Measurements from ENCODE around the gene DDHD1. TPM values are rescaled to one million over a fixed set of nuclear protein-coding genes. Genes with fewer than 3 reads are reported as not detected.
A peak's percentile ranks its signal among the peaks of the same experiment; 100 is the strongest.
"Not testable (repeated sequence)": the region's sequence is repeated elsewhere in the genome, so short reads cannot be mapped to it uniquely, and the experiment has no call there.

DDHD1 gene
- total RNA-seq, result 6.5 TPM
- long read RNA-seq, full-length matches to known transcripts, result 22 of 34 reads
- long read RNA-seq, partial matches to known transcripts, result 2 of 34 reads
- long read RNA-seq, other reads (novel, unspliced or antisense), result 10 of 34 reads

DNA sequence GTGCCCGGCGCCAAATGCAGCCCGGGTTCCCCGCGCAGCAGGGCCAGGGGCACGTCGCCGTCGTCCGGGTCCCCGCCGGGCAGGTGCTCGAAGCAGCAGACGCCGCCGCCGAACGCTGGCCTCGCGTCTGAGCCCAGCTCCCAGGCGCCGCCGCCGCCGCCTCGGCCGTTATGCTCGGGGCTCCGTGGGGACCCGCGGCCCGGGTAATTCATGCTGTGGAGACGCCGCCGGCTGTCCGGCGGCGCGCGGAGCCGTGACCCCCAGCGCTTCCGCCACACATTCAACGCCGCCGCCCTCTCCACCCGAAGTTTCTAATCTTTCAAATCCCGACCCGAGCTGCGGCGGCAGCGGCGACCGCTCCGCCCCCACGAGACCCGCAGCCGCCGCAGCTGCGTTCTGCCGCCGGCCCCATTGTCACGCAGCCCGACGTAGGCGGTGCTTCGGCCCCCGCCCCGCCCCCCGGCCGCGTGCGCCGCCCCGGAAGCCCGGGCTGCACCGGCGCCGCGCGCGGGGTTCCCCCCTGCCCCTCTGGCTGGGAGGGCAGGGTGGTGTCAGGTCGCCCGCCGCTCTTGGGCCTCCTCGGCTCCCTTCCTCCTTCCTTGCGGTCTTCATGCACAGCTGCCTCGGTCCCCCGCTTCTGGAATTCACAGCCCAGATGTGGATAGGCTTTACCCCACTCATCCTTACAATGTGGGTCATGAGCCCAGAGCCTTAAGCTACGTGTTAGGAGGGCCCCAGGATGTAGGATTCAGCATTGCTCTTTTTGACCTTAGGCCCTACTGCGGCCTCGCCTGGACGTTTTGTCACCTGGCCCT lies at the start of gene DDHD1:
Gene DDHD1 (minus strand): TSS at position 437 of the 815 bp plus-strand sequence. CDS start 225 bp downstream, at position 212.
- DNase-seq, result peak; percentile 88
- intact Hi-C loops (cut with DNase I), result no loop called here
- peak; percentile 98 for ATAC-seq (ENCODE audit: poor library complexity)

GRCh38 chr14:53195949-53196348 lies 42.8 kb upstream of the DDHD1 start:
- DNase-seq, result no peak
- no peak for ATAC-seq (ENCODE audit: poor library complexity)
- intact Hi-C loops (cut with DNase I), result no loop called here

GRCh38 chr14:53193193-53193592 lies 40.1 kb upstream of the DDHD1 start:
- intact Hi-C loops (cut with DNase I), result no loop called here
- ATAC-seq (ENCODE audit: poor library complexity), result no peak
- DNase-seq, result no peak

GRCh38 chr14:53192052-53192760 lies 39.1 kb upstream of the DDHD1 start:
- no peak for ATAC-seq (ENCODE audit: poor library complexity)
- intact Hi-C loops (cut with DNase I), result no loop called here
- DNase-seq, result no peak

DNA sequence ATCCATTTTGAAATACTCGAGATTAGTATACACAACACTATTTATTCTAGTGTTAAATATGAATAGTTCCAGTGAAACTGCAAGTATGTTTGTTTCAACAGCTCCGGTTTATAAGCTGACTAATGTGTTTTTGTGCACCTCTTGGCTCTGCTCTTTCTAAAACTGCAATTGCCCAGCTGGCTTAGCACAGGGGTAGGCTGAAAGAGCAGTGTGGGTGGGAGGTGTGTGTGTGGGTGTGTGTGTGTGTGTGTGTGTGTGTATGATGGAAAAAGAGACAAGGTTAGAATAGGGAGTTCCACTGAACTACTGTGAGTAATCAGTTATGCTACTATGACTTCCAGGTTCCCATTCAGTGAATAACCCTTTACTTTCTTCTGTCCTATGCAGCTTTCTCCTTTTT lies 37.8 kb upstream of the DDHD1 start:
- intact Hi-C loops (cut with DNase I), result no loop called here
- ATAC-seq (ENCODE audit: poor library complexity) (no peak), DNase-seq (no peak)

GRCh38 chr14:53187921-53188463 lies 34.9 kb upstream of the DDHD1 start:
- no peak for ATAC-seq (ENCODE audit: poor library complexity)
- no peak for DNase-seq
- intact Hi-C loops (cut with DNase I), result no loop called here

DNA sequence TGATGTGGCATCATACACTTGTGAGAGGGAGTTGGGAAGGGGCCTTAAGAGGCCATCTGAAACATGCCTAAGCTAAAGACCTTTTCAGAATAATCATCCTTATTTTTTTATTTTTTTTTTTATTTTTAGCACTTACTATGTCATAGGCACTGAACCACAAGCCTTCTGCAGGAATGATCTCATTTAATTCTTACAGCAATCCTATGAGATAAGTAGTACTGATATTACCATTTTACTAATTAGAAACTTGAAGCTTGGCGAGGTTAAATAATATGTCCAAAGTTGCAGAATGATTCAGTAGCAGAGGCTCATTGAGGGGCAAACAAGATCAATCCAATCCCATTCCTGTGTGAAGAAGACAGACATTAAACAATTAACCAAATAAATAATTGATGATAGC lies 33.4 kb upstream of the DDHD1 start:
- intact Hi-C loops (cut with DNase I), result no loop called here
- no peak for DNase-seq
- no peak for ATAC-seq (ENCODE audit: poor library complexity)

DNA sequence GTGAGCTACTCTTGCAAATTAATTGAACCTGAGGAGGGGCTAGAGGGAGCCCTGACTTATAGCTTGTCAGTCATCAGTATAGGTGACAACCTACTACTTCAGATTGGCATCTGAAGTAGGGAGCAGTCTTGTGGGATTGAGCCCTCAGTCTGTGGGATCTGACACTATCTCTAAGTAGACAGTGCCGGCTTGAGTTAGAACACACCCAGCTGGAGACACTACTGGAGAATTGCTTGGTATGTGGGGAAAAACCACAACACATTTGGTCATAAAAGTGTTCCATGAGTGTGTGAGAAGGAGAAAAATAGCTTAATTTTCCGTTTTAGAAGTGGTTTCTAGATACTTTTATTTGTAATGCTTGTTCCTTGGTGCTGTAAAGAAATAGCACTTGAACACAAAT lies 30.5 kb upstream of the DDHD1 start:
- ATAC-seq (ENCODE audit: poor library complexity) (no peak), DNase-seq (no peak)
- intact Hi-C loops (cut with DNase I), result no loop called here

DNA sequence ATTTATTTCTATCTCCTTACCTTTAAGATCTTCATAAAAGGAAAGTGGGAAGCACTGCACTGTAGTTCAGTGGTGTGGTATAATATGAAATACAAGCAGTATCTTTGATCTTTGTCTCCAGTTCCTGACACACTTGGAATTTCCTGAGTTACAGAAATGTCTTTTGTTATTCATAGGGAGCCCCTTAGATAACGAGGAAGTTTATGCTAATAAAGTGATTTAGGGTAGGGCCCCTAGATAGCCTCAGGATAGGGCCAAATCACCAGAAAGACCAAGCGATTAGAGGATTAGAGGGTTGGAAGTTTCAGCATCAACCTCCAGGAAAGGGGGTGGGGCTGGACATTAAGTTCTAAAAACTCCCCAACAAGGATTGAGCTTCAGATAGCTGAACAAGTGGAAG lies 29.9 kb upstream of the DDHD1 start:
- intact Hi-C loops (cut with DNase I), result no loop called here
- ATAC-seq (ENCODE audit: poor library complexity) (no peak), DNase-seq (no peak)

GRCh38 chr14:53181463-53182081 lies 28.4 kb upstream of the DDHD1 start:
- ATAC-seq (ENCODE audit: poor library complexity); DNase-seq: not testable (repeated sequence)

DNA sequence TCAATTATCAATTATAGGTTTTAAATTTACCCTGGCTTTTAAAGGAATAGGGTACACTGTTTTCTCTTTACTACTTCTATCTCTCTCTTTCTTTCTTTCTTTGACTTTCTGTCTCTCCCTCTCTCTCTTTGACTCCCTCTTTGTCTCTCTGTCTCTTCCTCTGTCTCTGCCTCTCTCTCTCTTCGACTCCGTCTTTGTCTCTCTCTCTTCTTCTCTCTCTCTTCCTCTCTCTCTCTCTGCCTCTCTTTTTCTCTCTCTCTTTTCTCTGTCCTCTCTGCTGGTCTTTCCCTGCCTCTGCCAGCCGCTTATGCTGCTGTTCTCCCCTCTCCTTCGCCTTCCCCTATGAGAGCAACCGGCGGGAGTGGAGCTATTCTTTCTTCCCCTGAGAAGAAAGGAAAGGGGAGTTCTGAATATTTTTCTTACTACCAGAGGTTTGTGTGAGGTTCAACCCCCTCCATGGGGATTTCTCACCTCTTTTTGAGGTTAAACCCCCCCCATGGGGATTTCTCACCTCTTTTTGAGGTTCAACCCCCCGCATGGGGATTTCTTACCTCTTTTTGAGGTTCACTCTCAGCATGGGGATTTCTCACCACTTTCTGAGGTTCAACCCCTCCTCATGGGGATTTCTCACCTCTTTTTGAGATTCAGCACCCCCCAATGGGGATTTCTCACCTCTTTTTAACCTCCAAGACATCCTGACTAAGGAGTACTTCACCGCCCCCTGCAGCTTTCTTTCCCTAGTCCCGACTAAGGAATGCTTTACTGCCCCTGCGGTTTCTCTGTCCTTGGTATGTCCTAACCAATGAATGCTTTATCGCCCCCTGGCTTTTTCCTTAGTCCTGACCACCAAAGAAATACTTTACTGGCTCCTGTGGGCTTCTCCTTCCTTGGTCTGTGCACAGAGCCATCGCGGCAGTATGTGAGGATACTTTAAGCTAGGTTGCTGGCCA lies 27.4 kb upstream of the DDHD1 start:
- no peak for DNase-seq
- no peak for ATAC-seq (ENCODE audit: poor library complexity)
- intact Hi-C loops (cut with DNase I), result no loop called here

More at GRCh38 chr14:53181463-53182081, 28.4 kb upstream of the DDHD1 start:
- intact Hi-C loops (cut with DNase I), result not testable (repeated sequence)

DNA sequence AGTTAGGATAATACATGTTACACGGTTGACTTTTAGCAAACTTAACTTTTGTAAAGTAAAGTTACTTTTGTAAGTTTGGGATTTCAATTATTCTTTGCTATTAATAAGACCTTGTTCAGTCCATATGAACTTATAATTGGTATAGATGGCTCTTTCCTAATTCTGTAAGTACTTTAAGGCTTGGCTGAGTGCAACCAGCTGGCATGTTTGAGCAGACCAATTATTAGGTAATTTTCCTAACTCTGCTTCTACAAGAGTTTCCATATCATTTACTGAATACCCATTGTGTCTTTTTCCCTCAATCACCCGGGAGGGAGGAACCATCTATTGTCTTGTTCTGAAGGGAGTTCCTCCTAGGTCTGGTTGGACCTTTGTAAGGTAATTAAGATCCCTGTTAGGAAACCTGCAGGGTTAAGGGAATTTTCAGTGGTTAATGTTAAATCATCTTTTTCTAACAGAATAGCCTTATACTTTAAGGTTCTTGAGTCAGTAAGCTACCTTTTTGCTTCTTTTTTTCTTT lies 26.4 kb upstream of the DDHD1 start:
- ATAC-seq (ENCODE audit: poor library complexity); intact Hi-C loops (cut with DNase I): not testable (repeated sequence)

GRCh38 chr14:53175375-53175774 lies 22.3 kb upstream of the DDHD1 start:
- ATAC-seq (ENCODE audit: poor library complexity) (no peak), DNase-seq (no peak)
- intact Hi-C loops (cut with DNase I), result no loop called here

More for the DNA sequence above, 26.4 kb upstream of the DDHD1 start:
- not testable (repeated sequence) for DNase-seq

GRCh38 chr14:53174918-53175317 lies 21.8 kb upstream of the DDHD1 start:
- intact Hi-C loops (cut with DNase I), result no loop called here
- ATAC-seq (ENCODE audit: poor library complexity) (no peak), DNase-seq (no peak)

DNA sequence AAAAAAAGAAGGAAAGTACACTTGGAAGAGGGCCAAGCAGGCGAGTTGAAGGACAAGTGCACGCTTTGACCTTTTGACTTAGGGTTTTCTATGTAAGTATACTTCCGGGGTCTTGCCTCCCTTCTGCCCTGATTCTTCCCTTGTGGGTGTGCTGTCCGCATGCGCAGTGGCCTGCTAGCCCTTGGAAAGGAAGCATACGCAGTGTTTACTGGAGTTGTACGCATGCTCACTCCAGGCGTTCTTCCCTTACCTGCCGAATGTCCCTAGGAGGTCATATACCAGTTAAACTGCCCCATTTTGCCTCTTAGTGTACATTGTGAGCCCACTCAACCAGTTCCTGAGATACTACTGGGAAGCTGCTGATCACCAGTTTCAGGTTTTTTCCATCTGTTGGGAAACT lies 15.7 kb upstream of the DDHD1 start:
- intact Hi-C loops (cut with DNase I), result no loop called here
- no peak for ATAC-seq (ENCODE audit: poor library complexity)
- no peak for DNase-seq

DNA sequence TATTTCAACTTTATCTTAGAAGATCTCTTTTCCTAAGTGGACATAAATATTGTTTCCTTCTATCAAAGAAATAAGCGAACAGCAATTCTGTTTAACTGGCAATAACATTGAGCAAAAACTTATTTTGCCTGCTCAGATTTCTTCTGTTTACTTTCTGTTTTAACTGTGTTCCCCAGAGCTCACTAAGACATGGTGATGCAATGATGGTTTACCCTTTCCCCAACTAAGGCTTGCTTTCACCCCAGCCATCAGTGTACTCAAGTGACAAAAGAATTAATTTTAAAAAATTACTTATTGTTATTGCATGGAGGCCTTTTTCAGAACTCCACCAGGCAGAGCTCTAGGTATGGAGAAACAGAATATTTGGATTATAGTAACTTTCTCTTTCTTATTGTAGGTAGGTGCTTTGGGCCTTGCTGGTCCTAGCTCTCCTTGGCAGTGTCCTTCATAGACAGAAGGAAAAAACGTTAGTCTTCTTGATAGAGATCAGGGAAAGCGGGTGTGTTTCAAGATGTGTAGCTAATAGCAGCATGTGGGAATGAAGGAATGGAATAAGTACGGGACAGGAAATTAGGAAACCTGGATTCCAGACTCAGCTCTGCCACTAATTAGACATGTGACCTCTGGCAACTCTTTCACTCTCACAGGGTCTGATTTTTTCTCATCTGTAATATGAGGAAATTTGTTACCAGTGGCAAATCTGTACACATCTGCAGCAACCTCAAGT lies 14.6 kb upstream of the DDHD1 start:
- intact Hi-C loops (cut with DNase I), result no loop called here
- peak; percentile 78 for ATAC-seq (ENCODE audit: poor library complexity)
- DNase-seq, result no peak

GRCh38 chr14:53161758-53162435 lies 8.8 kb upstream of the DDHD1 start:
- DNase-seq (no peak), ATAC-seq (ENCODE audit: poor library complexity) (no peak)
- intact Hi-C loops (cut with DNase I), result no loop called here
